HepG2 (cell line): Measurements from ENCODE around the gene ECSCR. TPM values are rescaled to one million over a fixed set of nuclear protein-coding genes. Genes with fewer than 3 reads are reported as not detected.

ENCODE experiments used
- CREB1 ChIP-seq, 2 experiments: fragments of 450-650 bp in 1 of 2; IDR thresholded peaks; 2 replicates each; pipeline ENCODE4 v1.6.1; 2016 to 2017; ENCODE audit warnings: control low read depth in 1 of 2, mild to moderate bottlenecking in 1 of 2, missing compliant biosample characterization in 1 of 2, missing genetic modification characterization in 1 of 2
- ERF ChIP-seq: IDR thresholded peaks from 2 replicates; pipeline ENCODE4 v1.6.1; 2018; ENCODE audit warnings: missing biosample characterization, missing genetic modification reagents
- FOXC1 ChIP-seq: sonication (generic); formaldehyde crosslinking; IDR thresholded peaks from 2 replicates; pipeline ENCODE4 v1.8.0; 2022; ENCODE audit warnings: mild to moderate bottlenecking, missing genetic modification reagents, borderline replicate concordance
- GMEB2 ChIP-seq: IDR thresholded peaks from 2 replicates; pipeline ENCODE4 v1.6.1; 2016; ENCODE audit warnings: missing biosample characterization, missing genetic modification reagents, low read depth
- HCFC1 ChIP-seq: fragments of 150-350 bp; IDR thresholded peaks from 2 replicates; pipeline ENCODE4 v1.6.1; 2014; ENCODE audit warnings: low read depth, low read length
- KDM1A ChIP-seq: IDR thresholded peaks from 2 replicates; pipeline ENCODE4 v1.6.1; 2016; ENCODE audit warnings: missing compliant biosample characterization
- LCORL ChIP-seq, 2 experiments: fragments of 450-650 bp in 1 of 2; sonication (generic) in 1 of 2; formaldehyde crosslinking in 1 of 2; IDR thresholded peaks; 2 replicates each; pipeline versions ENCODE4 v1.5.0 to v1.6.1; 2017 to 2020; ENCODE audit warnings: antibody characterized with exemption in 1 of 2, missing genetic modification reagents in 1 of 2
- MIER2 ChIP-seq: IDR thresholded peaks from 2 replicates; pipeline ENCODE4 v1.6.1; 2016; ENCODE audit warnings: missing biosample characterization, missing genetic modification reagents
- MXD4 ChIP-seq: IDR thresholded peaks from 2 replicates; pipeline ENCODE4 v1.6.1; 2016; ENCODE audit warnings: mild to moderate bottlenecking, missing biosample characterization, missing genetic modification reagents
- PAXIP1 ChIP-seq: sonication (generic); formaldehyde crosslinking; conservative IDR thresholded peaks from 2 replicates; pipeline ENCODE4 v1.4.0; 2020; ENCODE audit warnings: mild to moderate bottlenecking, missing genetic modification reagents, moderate library complexity
- PHF5A ChIP-seq: IDR thresholded peaks from one replicate; pipeline ENCODE4 v1.6.1; 2018; ENCODE audit warnings: low read depth, missing genetic modification reagents; ENCODE audit not compliant: unreplicated experiment
- POGK ChIP-seq: sonication (generic); formaldehyde crosslinking; conservative IDR thresholded peaks from 2 replicates; pipeline ENCODE4 v1.8.0; 2022; ENCODE audit warnings: mild to moderate bottlenecking, moderate library complexity, missing genetic modification reagents
- RELA ChIP-seq: sonication (generic); formaldehyde crosslinking; IDR thresholded peaks from 2 replicates; pipeline ENCODE4 v1.4.0; 2020; ENCODE audit warnings: missing genetic modification reagents
- RXRA ChIP-seq: sonication (generic); formaldehyde crosslinking; IDR thresholded peaks from 2 replicates; pipeline ENCODE4 v1.5.1; 2020; ENCODE audit warnings: missing genetic modification reagents
- SP4 ChIP-seq: sonication (generic); formaldehyde crosslinking; IDR thresholded peaks from 2 replicates; pipeline ENCODE4 v1.8.1; 2023; ENCODE audit warnings: mild to moderate bottlenecking, missing genetic modification reagents
- SUZ12 ChIP-seq: fragments of 150-350 bp; IDR thresholded peaks from 2 replicates; pipeline ENCODE4 v1.6.1; 2014; ENCODE audit warnings: low read depth, low read length
- TAF1 ChIP-seq: sonication (generic); formaldehyde crosslinking; IDR thresholded peaks from 2 replicates; pipeline ENCODE4 v1.4.0; 2020; ENCODE audit warnings: missing genetic modification reagents
- ZFP36 ChIP-seq: fragments of 150-350 bp; IDR thresholded peaks from 2 replicates; pipeline ENCODE4 v1.6.1; 2018; ENCODE audit warnings: borderline replicate concordance, low read length, low read depth; ENCODE audit not compliant: partially characterized antibody
- ZNF24 ChIP-seq: fragments of 450-650 bp; IDR thresholded peaks from 2 replicates; pipeline ENCODE4 v1.6.1; 2017; ENCODE audit warnings: antibody characterized with exemption, mild to moderate bottlenecking
- ZNF496 ChIP-seq: sonication (generic); formaldehyde crosslinking; IDR thresholded peaks from 2 replicates; pipeline ENCODE4 v1.8.1; 2023; ENCODE audit warnings: mild to moderate bottlenecking, moderate library complexity, missing genetic modification reagents; ENCODE audit not compliant: insufficient replicate concordance
- polyA plus RNA-seq, 8 experiments: library from polyadenylated mRNA; depleted of rRNA in 3 of 8; stranded (reverse) in 7 of 8; unstranded in 1 of 8; fragments of >200 nt; fragmentation: Illumina TruSeq in 4 of 8; extraction: Trizol in 4 of 8; gene quantifications; 2 replicates each; pipeline versions ENCODE4 v1.2.1 to v1.2.3, GENCODE V29; 2011 to 2016; ENCODE audit warnings: low read depth in 4 of 8, missing spikeins in 1 of 8, mixed read lengths in 1 of 8; ENCODE audit not compliant: insufficient read depth in 1 of 8
- total RNA-seq, 5 experiments: library from RNA; depleted of rRNA; stranded (reverse); fragments of >200 nt; fragmentation: Illumina TruSeq; extraction: Trizol; gene quantifications; 2 replicates each; pipeline ENCODE4 v1.2.3, GENCODE V29; 2016; ENCODE audit warnings: low read depth in 1 of 5

The ECSCR gene
- total and polyA plus RNA-seq, 2 of the 13 experiments (the other 11 are each of a cell fraction or from before 2014, with no cell fraction given): 0.18 TPM; not detected in 1

- TF ChIP-seq SP4 (CRISPR knock-in tag) (peak; percentile 62), FOXC1 (CRISPR knock-in tag) (no peak), ZFP36 (no peak), RELA (CRISPR knock-in tag) (0 out of 2 replicates have a peak, but pooled peaks have one; percentile 19), GMEB2 (peak; percentile 77), TAF1 (peak; percentile 68; the same call in 1 of the 2 replicates), LCORL (IDR thresholded peaks at IDR 0.05) (no peak), LCORL (CRISPR knock-in tag; IDR thresholded peaks at IDR 0.05) (peak; percentile 36; the same call in 1 of the 2 replicates), CREB1 (IDR thresholded peaks at IDR 0.05) (no peak), CREB1 (CRISPR knock-in tag; IDR thresholded peaks at IDR 0.05) (peak; percentile 51), PHF5A (CRISPR knock-in tag) (no peak), ERF (CRISPR knock-in tag) (peak; percentile 38; the same call in 1 of the 2 replicates), ZNF496 (CRISPR knock-in tag) (no peak), MXD4 (0 out of 2 replicates have a peak, but pooled peaks have one; percentile 39), POGK (CRISPR knock-in tag) (peak; percentile 69), RXRA (CRISPR knock-in tag) (peak; percentile 41; the same call in 1 of the 2 replicates), SUZ12 (peak; percentile 84), MIER2 (no peak), ZNF24 (no peak), HCFC1 (peak; percentile 91), PAXIP1 (CRISPR knock-in tag) (peak; percentile 41), KDM1A (CRISPR knock-in tag) (no peak)
These were observed 23.3 kb downstream of the ECSCR start, which contains the start of gene DNAJC18 (continued) for GRCh38 chr5:139439013-139439903.
